Medulla oblongata (tissue), 1 donor: ENCODE measurements around the gene PTOV1.

ENCODE experiments used
- DNase-seq: peaks from one replicate; pipeline ENCODE4 v3.0.0-alpha.2; 2015; ENCODE audit errors: extremely low spot score

Gene PTOV1

DNA sequence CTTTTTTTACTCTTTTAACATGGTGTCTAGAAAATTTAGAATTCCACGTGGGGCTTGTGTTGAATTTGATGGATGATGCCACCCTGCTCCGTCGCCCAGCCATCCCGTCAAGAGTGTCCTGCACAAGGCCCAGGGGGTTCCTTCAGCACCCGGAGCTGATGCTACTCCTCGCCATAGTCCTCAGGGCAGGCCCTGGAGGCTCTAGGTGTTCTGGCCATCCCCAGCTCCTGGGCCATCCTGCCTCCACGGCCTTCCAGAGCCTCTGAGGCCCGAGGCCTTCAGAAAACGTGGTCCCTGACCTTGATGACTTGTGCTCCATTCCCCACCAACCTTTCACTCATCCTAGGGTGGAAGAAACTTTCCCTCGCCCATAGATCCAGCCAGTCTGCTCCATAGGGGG, 22.9 kb downstream of the PTOV1 start:
- no peak for DNase-seq

DNA sequence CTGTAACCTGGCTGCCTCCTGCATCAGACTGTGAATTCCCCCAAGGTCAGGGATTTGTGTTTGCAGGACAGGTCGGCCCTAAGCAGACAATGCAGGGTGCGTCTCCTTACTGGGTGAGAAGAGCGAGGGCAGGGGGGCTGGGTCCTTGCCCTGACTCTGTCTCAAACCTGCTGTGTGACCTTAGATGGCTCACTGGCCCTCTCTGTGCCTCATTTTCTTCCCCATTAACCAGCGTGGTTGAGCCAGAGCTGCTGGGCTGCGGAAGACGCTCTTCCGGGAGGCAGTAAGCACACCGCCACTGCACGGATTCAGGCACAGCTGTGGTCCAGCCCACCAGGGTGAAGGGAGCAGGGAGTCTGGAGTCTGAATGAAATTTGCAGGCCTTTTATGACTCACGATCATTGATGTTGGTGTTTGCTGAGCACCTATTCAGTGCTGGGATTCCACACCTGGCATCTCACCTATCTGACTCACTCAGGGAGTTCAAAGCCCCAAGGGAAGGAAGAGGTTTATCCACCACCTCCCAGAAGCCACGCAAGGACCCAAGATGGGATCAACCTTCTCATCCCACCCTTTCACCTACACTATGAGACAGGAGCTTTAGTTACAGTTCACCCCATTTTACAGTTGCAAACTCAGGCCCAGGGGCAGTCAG, 23.7 kb downstream of the PTOV1 start:
- no peak for DNase-seq

DNA sequence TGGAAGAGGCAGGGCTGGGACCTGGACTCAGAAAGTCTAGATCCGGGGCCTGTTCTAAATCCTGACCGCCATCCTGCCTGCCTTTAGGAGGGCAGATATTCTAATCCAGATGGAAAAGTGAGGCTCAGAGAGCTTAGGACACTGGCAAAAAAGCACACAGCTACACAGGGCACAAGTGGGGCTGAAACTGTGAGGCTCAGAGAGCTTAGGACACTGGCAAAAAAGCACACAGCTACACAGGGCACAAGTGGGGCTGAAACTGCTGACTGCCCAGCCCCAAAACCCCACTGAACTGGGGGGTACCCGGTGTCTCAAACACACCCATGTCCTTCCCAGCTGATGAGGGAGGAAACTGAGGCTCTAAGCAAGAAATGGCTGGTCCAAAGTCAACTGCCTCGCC, 24.2 kb downstream of the PTOV1 start:
- no peak for DNase-seq

DNA sequence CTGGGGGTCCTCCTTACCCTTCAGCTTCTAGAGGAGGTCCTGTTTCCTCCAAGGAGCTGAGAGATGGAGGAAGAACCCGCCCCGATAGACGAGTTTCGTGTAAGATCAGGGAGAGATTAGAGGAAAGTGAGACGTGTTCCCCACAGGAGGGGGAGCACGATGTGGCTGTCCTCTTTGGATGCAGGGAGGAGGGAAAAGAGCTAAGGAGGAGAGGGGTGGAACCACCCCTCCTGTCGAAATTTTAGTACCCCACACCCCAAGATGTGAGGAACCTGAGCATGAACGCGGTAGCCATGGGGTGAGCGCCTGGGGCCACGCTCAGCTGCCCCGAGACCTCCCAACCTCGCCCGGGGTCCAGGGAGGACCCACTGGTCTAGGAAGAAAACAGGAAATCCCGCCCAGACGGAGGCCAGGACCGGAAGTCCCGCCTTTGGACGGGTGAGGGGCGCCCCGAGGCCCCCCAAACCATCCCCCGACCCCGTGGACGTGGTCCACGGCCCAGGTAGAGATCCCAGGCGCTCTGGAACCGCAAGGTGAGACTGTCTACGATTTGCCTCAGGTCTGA, 25.0 kb downstream of the PTOV1 start:
- peak; percentile 73 for DNase-seq

DNA sequence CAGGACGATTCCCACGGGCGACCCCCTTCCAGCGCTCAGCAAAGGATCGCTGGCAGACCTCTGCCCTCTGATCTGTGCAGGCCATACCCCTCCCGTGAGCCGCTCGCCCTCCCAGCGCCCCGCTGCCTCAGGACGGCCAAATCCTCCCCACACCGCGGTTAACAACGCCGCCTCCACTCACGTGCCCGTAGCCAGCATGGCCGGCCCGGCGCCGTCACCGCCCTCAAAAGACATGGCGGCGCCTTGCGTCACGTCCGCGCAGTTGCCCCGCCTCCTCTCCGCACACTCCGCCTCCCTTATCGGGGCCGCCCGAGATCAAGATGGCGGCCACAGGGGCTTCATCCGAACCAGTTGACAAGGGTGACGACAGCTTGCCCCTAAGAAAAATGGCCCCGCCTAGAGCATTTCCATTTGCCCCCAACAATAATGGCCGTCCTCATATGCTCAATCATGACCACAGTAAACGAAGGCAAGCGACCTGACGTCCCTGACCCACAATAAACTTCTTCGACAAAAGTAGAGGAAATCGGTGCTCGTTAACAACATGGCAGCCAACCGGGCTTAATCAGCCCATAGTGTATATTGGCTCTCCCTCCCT, 25.6 kb downstream of the PTOV1 start:
- peak; percentile 100 for DNase-seq

GRCh38 chr19:49877020-49877878, 26.3 kb downstream of the PTOV1 start, which contains the start of the genes AKT1S1 and TBC1D17:
Gene AKT1S1, minus strand, starts transcription at chr19:49877355. Its CDS starts 4,060 bp downstream, at chr19:49873295.
Gene TBC1D17, plus strand, starts transcription at chr19:49877702. Its CDS starts 22 bp downstream, at chr19:49877724.
- DNase-seq, result peak; percentile 100

- DNase-seq, result peak; percentile 98
These were observed 27.2 kb downstream of the PTOV1 start for GRCh38 chr19:49877879-49878743.

- DNase-seq, result no peak
These were observed 27.7 kb downstream of the PTOV1 start for GRCh38 chr19:49878744-49879070.

DNA sequence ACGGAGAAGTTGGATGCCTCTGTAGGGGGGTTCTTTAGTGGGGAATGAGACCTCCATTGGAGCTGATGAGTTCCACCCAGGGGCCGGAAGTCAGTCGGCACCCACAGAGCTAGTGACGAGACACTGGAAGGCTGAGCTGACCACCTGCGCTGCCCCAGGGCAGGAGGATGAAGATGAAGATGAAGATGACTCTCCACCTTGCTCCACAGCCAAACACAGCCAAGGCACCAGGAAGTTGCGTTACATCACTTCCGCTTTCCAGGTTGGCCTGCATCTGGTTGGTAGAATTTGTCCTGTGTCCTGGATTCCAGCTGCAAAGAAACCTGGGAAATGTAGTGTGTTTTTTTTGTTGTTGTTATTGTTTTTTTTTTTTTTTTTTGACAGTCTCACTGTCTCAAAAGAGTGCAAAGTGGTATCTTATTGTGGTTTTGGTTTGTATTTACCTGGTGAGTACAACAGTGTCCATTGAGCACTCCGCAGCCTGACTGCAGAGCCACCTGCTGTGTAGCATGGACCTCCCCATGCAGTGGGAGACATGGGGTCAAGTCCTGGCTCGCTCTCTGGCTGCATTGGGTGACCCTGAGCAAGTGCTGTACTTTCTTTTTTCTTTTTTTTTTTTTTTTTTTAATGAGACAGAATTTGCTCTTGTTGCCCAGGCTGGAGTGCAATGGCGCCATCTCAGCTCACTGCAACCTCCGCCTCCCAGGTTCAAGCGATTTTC, 28.4 kb downstream of the PTOV1 start:
- no peak for DNase-seq

- DNase-seq, result no peak
These were observed 29.4 kb downstream of the PTOV1 start for GRCh38 chr19:49880162-49880869.

DNA sequence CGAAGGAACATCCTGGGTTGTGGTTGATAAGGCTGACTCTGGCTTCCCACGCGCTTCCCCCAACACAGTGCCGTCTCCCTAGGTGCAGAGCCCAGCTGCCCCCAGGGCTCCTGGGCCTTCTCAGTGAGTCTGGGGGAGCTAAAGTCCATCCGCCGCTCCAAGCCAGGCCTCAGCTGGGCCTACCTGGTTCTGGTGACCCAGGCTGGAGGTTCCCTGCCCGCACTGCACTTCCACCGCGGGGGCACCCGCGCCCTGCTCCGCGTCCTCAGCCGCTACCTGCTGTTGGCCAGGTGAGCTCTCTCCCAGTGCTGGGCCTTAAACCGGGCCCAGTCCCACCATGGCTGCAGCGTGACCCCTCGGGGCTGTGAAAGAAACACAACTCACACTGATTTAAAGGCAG, 30.2 kb downstream of the PTOV1 start:
- no peak for DNase-seq

DNA sequence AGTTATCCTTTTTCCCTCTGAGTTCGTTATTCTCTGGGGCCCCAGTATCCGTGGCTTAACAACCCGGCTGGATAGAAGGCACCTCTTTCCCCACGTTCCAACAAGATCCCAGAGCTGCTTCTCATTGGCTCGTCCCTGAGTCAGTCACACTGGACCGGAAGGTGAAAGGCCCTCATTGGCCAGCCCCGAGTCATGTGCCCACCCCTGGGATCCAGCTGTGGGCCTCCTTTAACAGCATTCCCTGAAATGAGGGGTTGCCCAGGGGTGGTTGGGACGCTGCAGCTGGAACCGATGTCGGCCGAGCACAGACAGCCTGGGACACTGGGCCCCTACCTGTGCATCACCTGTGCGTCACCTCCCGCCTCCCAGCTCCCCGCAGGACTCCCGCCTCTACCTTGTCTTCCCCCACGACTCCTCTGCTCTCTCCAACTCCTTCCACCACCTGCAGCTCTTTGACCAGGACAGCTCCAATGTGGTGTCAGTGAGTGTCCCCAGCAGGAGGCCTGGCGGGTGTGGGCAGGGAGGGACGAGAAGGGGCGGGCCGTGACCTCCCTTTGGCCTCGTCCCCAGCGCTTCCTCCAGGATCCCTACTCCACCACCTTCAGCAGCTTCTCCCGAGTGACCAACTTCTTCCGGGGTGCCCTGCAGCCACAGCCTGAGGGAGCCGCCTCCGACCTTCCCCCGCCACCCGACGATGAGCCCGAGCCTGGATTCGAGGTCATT, 30.9 kb downstream of the PTOV1 start:
- DNase-seq, result no peak

GRCh38 chr19:49882643-49883042, 31.7 kb downstream of the PTOV1 start:
- DNase-seq, result no peak

DNA sequence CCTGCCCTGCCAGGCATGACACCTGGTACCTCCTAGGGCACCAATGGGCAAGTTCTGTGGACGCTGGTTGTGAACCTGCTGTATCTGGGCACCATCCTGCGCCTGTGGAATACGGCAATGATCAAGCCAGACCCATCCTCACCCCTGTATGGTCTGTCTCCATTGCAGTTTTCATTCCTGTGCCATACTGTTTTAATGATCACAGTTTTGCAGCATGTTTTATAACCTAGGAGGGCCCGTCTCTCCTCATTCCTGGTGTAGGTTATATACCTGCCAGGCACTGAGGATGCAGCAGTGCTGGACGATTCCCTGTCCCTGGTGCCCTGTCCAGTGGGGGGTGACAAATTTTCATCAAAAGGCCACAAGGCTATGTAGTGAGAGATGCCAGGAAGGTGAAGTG, 32.1 kb downstream of the PTOV1 start:
- DNase-seq, result no peak

DNA sequence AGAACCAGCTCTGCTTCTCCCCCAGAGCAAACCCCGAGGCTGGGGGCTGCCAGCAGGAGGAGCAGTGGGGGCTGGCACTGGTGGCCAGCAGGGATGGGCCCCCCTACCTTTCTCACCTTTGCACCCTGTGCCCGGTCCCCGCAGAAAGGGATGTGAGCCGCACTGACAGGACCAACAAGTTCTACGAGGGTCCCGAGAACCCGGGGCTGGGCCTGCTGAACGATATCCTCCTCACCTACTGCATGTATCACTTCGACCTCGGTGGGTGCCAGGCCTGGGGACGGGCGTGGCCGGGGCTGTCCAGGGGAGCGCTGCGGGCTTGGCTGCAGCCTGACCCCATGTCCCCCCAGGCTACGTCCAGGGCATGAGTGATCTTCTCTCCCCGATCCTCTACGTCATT, 33.1 kb downstream of the PTOV1 start:
- no peak for DNase-seq

DNA sequence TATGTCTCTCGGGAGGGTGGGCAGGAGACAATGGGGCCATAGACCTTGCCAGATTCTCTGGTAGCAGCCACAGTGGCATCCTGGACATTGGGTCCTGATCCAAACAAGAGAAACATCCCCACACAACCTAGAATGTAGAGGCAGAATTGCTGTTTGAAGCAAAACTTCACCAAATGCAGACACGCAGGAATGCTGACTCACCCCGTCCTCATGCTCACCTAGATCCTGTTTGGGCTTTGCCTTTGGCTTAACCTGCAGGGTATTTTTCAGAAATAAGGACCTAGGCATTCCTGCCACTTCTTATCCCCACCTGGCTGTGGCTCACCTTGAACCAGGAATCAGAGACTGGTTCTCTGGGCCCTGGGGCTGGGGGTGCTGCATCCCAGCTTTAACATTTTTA, 33.8 kb downstream of the PTOV1 start:
- no peak for DNase-seq

GRCh38 chr19:49887037-49887664, 36.2 kb downstream of the PTOV1 start:
- DNase-seq, result no peak

- no peak for DNase-seq
These were observed 36.9 kb downstream of the PTOV1 start for GRCh38 chr19:49887665-49888509.
